AG04450 (cell line): ENCODE results near the gene FILIP1L. TPM values are rescaled to one million over a fixed set of nuclear protein-coding genes. Genes with fewer than 3 reads are reported as not detected.

ENCODE experiments used
- CTCF ChIA-PET: fragments of 300-600, 350-600 bp; formaldehyde crosslinking; extraction: SDS; loops from one replicate; lab custom pipeline; 2022; ENCODE audit warnings: antibody characterized with exemption, inconsistent platforms; lab: Charles Lee
- POLR2A ChIA-PET: fragments of 350-600 bp; formaldehyde crosslinking; extraction: SDS; loops from one replicate; lab custom pipeline; 2021; ENCODE audit warnings: antibody characterized with exemption, inconsistent platforms; lab: Yijun Ruan, JAX
- DNase-seq: peaks from one replicate; pipeline ENCODE4 v3.0.0-alpha.2; 2011; ENCODE audit warnings: low read depth, low spot score
- H3K27ac ChIP-seq: one replicate; pipeline ENCODE4 v1.5.1; 2012; ENCODE audit warnings: low read depth, low read length, control low read depth
- H3K27me3 ChIP-seq: one replicate; pipeline ENCODE4 v1.6.0; 2012; ENCODE audit warnings: low read length; ENCODE audit not compliant: control insufficient read depth, insufficient read depth
- H3K4me3 ChIP-seq: 2 replicates; pipeline ENCODE4 v1.5.1; 2011; ENCODE audit warnings: mild to moderate bottlenecking, low read depth, low read length, control low read depth
- H3K9me3 ChIP-seq: 2 replicates; pipeline ENCODE4 v1.5.1; 2012; ENCODE audit warnings: low read length; ENCODE audit not compliant: control insufficient read depth, insufficient read depth
- polyA plus RNA-seq: library from polyadenylated mRNA; depleted of rRNA; stranded (reverse); fragments of >200 nt; gene quantifications from 2 replicates; pipeline ENCODE4 v1.2.3, GENCODE V29; 2011
- TF ChIP-seq, protein P1 (sequence below): IDR thresholded peaks from 2 replicates; pipeline ENCODE4 v1.5.1; 2011; ENCODE audit warnings: low read depth, low read length, control low read depth, inconsistent platforms

FILIP1L gene
- polyA plus RNA-seq, 1 experiment = 75.5 TPM

GRCh38 chr3:99859825-99860224 lies 254.5 kb downstream of the FILIP1L start:
- Histone ChIP-seq H3K9me3 (no peaks in the 10 kb centered on the region), H3K4me3 (no peak overlapping the region), H3K27ac (no peak overlapping the region), H3K27me3 (no peaks in the 10 kb centered on the region)
- TF ChIP-seq, protein P1, sequence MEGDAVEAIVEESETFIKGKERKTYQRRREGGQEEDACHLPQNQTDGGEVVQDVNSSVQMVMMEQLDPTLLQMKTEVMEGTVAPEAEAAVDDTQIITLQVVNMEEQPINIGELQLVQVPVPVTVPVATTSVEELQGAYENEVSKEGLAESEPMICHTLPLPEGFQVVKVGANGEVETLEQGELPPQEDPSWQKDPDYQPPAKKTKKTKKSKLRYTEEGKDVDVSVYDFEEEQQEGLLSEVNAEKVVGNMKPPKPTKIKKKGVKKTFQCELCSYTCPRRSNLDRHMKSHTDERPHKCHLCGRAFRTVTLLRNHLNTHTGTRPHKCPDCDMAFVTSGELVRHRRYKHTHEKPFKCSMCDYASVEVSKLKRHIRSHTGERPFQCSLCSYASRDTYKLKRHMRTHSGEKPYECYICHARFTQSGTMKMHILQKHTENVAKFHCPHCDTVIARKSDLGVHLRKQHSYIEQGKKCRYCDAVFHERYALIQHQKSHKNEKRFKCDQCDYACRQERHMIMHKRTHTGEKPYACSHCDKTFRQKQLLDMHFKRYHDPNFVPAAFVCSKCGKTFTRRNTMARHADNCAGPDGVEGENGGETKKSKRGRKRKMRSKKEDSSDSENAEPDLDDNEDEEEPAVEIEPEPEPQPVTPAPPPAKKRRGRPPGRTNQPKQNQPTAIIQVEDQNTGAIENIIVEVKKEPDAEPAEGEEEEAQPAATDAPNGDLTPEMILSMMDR = no peak
- ChIA-PET POLR2A (interaction anchor here (0.5 to 0.9 kb wide), 3 partner anchors 11 to 704 kb away, joined by 3 to 4 read pairs (median 3); partner anchors contain the start of gene TBC1D23), CTCF (interaction anchor here (1.1 to 3.5 kb wide), 5 partner anchors 10 to 394 kb away, joined by 3 to 22 read pairs (median 3); no protein-coding TSS in a partner anchor)
- DNase-seq = peak; percentile 72

GRCh38 chr3:99858469-99858868 lies 255.8 kb downstream of the FILIP1L start:
- POLR2A ChIA-PET = no interaction called here
- no peak overlapping the region for H3K27ac ChIP-seq

GRCh38 chr3:99857278-99857677 lies 257.0 kb downstream of the FILIP1L start:
- Histone ChIP-seq H3K27ac (no peak overlapping the region), H3K4me3 (no peak overlapping the region), H3K9me3 (no peaks in the 10 kb centered on the region), H3K27me3 (no peaks in the 10 kb centered on the region)
- no peak for DNase-seq
- TF ChIP-seq, protein P1 = no peak
- ChIA-PET POLR2A (no interaction called here), CTCF (interaction anchor here (0.8 to 1.0 kb wide), 2 partner anchors 26 to 397 kb away, joined by 3 to 6 read pairs; no protein-coding TSS in a partner anchor)

More at GRCh38 chr3:99858469-99858868, 255.8 kb downstream of the FILIP1L start:
- Histone ChIP-seq H3K9me3 (no peaks in the 10 kb centered on the region), H3K4me3 (no peak overlapping the region), H3K27me3 (no peaks in the 10 kb centered on the region)
- DNase-seq = no peak
- CTCF ChIA-PET = interaction anchor here (3.5 kb wide), 1 partner anchor 15 kb away, joined by 22 read pairs; no protein-coding TSS in a partner anchor
- TF ChIP-seq, protein P1 = no peak

DNA sequence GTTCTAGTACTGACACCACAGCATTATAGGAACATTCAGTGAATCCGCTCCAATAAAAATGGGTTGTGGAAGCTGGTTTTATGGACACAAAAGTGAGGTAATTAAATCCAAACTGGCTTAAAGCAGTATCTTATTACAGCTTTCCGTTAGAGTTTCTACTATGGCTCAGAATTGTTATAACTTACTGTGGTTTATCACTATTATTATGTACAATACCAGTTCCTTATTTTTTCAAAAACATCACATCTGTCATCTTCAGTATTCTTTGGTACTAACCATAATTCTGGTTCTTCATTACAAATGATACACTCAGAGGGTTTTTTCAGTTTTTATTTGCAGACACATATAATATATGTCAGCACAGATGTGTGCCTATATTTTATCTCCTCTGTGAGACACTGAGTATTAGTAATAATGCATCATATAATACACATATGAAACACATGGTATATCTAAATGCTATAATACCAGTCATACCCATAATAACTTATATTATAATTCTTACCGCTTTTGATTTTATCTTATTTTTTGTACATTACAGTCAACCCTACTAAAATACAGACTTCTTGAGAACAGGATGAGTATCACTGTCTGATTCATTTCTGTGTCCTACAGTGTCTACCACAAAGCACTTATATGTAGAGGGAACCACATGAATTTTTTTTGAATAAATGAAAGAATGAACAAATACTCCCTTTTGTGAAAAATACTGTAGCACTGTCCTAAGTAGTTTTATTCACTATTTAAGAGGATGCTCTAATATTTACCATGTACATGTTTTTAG lies 257.7 kb downstream of the FILIP1L start:
- no peaks in the 10 kb centered on the region for H3K9me3 ChIP-seq
- ChIA-PET CTCF (interaction anchor here (0.9 to 1.0 kb wide), 2 partner anchors 14 to 397 kb away, joined by 3 read pairs; no protein-coding TSS in a partner anchor), POLR2A (no interaction called here)
- H3K27ac ChIP-seq = no peak overlapping the region
- DNase-seq = no peak
- no peaks in the 10 kb centered on the region for H3K27me3 ChIP-seq
- TF ChIP-seq, protein P1 = no peak
- H3K4me3 ChIP-seq = no peak overlapping the region

DNA sequence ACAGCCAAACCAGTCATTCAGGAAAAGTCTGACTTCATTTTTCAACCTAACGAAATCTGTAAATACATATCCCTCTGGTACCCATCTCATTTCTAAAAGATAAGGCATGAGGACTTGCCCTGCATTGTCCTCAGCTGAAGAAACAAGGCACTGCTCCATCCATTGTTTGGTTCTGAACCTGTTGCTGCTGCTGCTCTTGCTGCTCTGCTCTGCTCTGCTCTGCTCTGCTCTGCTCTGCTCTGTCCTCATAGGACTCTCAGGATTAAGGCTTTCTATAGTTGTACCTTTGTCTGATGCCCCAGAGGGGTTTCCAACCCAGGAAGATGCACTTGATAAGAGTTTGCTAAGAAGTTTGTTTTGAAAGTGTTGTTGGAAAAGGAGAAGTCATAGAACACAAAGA lies 258.4 kb downstream of the FILIP1L start:
- ChIA-PET CTCF (interaction anchor here (0.9 to 1.7 kb wide), 3 partner anchors 12 to 399 kb away, joined by 3 to 8 read pairs (median 3); no protein-coding TSS in a partner anchor), POLR2A (no interaction called here)
- DNase-seq = no peak
- no peaks in the 10 kb centered on the region for H3K27me3 ChIP-seq
- H3K27ac ChIP-seq = no peak overlapping the region
- no peak overlapping the region for H3K4me3 ChIP-seq
- TF ChIP-seq, protein P1 = no peak
- H3K9me3 ChIP-seq = no peaks in the 10 kb centered on the region
